Keratinocyte (primary cell): ENCODE measurements around the gene TNKS1BP1. TPM values are rescaled to one million over a fixed set of nuclear protein-coding genes. Genes with fewer than 3 reads are reported as not detected.

Experiments
- DNase-seq: peaks from one replicate; pipeline ENCODE4 v3.0.0-alpha.2; 2011; ENCODE audit warnings: low read depth, missing footprints, low spot score
- FAIRE-seq: peaks from 2 replicates; lab custom pipeline; 2011; peaks lifted over from hg19 to GRCh38; lab: Jason Lieb, UNC
- H2AFZ ChIP-seq: 2 replicates; pipeline ENCODE4 v1.6.0; 2012; ENCODE audit warnings: low read length, control low read depth, inconsistent platforms; ENCODE audit not compliant: control insufficient read depth
- H3K27ac ChIP-seq: 2 replicates; pipeline ENCODE4 v1.5.1; 2011; ENCODE audit warnings: low read length; ENCODE audit not compliant: control insufficient read depth, insufficient read depth
- H3K27me3 ChIP-seq: 3 replicates; pipeline ENCODE4 v1.6.0; 2011; ENCODE audit warnings: low read length; ENCODE audit not compliant: control insufficient read depth, insufficient read depth; ENCODE audit errors: extremely low read depth
- H3K36me3 ChIP-seq, 2 experiments: 2 replicates in 1 of 2; 3 replicates in 1 of 2; pipeline ENCODE4 v1.5.1; 2011; ENCODE audit warnings: low read length in 2 of 2, mild to moderate bottlenecking in 1 of 2; ENCODE audit not compliant: control insufficient read depth in 2 of 2, insufficient read depth in 2 of 2; ENCODE audit errors: extremely low read depth in 1 of 2
- H3K4me1 ChIP-seq: 3 replicates; pipeline ENCODE4 v1.5.1; 2011; ENCODE audit warnings: low read length; ENCODE audit not compliant: control insufficient read depth, insufficient read depth; ENCODE audit errors: extremely low read depth
- H3K4me2 ChIP-seq: 3 replicates; pipeline ENCODE4 v1.6.0; 2011; ENCODE audit warnings: low read depth, low read length; ENCODE audit not compliant: control insufficient read depth, insufficient read depth; ENCODE audit errors: extremely low read depth
- H3K4me3 ChIP-seq, 3 experiments: fragments of 200-600 bp in 1 of 3; sonication (generic) in 1 of 3; 2 replicates in 2 of 3; 3 replicates in 1 of 3; pipeline ENCODE4 v1.5.1; 2011 to 2016; ENCODE audit warnings: low read length in 3 of 3, mild to moderate bottlenecking in 3 of 3, control low read depth in 2 of 3, inconsistent platforms in 1 of 3, low read depth in 1 of 3, mixed read lengths in 1 of 3, mixed run types in 1 of 3, moderate library complexity in 1 of 3; ENCODE audit not compliant: control insufficient read depth in 2 of 3, insufficient read depth in 2 of 3; ENCODE audit errors: extremely low read depth in 1 of 3
- H3K79me2 ChIP-seq: 2 replicates; pipeline ENCODE4 v1.6.0; 2012; ENCODE audit warnings: low read length; ENCODE audit not compliant: control insufficient read depth, insufficient read depth
- H3K9ac ChIP-seq: 3 replicates; pipeline ENCODE4 v1.6.0; 2011; ENCODE audit warnings: low read length; ENCODE audit not compliant: control insufficient read depth, insufficient read depth; ENCODE audit errors: extremely low read depth
- H3K9me1 ChIP-seq: 3 replicates; pipeline ENCODE4 v1.6.0; 2011; ENCODE audit warnings: low read length; ENCODE audit not compliant: control insufficient read depth, insufficient read depth; ENCODE audit errors: extremely low read depth
- H3K9me3 ChIP-seq: 2 replicates; pipeline ENCODE4 v1.5.1; 2012; ENCODE audit warnings: low read depth, low read length; ENCODE audit not compliant: control insufficient read depth
- H4K20me1 ChIP-seq: 3 replicates; pipeline ENCODE4 v1.6.0; 2011; ENCODE audit warnings: low read length; ENCODE audit not compliant: control insufficient read depth, insufficient read depth; ENCODE audit errors: extremely low read depth
- EZH2 ChIP-seq: IDR thresholded peaks from one replicate; pipeline ENCODE4 v1.6.1; 2012; ENCODE audit warnings: inconsistent platforms, mild to moderate bottlenecking, low read length, moderate library complexity
- dilution Hi-C: fragments of 300-500 bp; cut with MboI; formaldehyde crosslinking; loops from one replicate; pipeline ENCODE4 v1.7.0; 2020; ENCODE audit warnings: low sequenced_read_pairs; ENCODE audit not compliant: extremely low pct_ligation_motif_present
- polyA plus RNA-seq, 5 experiments: library from polyadenylated mRNA; depleted of rRNA in 3 of 5; stranded (reverse) in 3 of 5; stranded (forward) in 1 of 5; unstranded in 1 of 5; fragments of >200 nt; gene quantifications; 1 replicate in 1 of 5; 2 replicates in 3 of 5; 3 replicates in 1 of 5; pipeline versions ENCODE4 v1.2.1 to v1.2.3, GENCODE V29; 2011 to 2012; ENCODE audit warnings: missing spikeins in 2 of 5, low read depth in 1 of 5, low replicate concordance in 1 of 5
- TF ChIP-seq, protein P1 (sequence below), 3 experiments: IDR thresholded peaks in 1 of 3; conservative IDR thresholded peaks in 1 of 3; optimal IDR thresholded peaks in 1 of 3; 2 replicates in 2 of 3; 3 replicates in 1 of 3; pipeline versions ENCODE3 to v1.5.1; 2011; ENCODE audit warnings: low read length in 3 of 3, mild to moderate bottlenecking in 3 of 3, moderate library complexity in 2 of 3, control low read depth in 1 of 3, inconsistent platforms in 1 of 3; ENCODE audit not compliant: insufficient read depth in 2 of 3; ENCODE audit errors: extremely low read depth in 1 of 3

TNKS1BP1 gene
- polyA plus RNA-seq, 1 donor (not counting 4 experiments of a cell fraction or from before 2014, with no cell fraction given), result 88.3 TPM

- Histone ChIP-seq H3K27ac (no peak overlapping the region), H3K4me3 (no peak overlapping the region), H3K4me2 (no peak overlapping the region), H3K9me3 (no peaks in the 10 kb centered on the region), H3K36me3 (no peaks in the 10 kb centered on the region), H3K4me1 (peaks cover 16% of the 10 kb centered on the region), H3K79me2 (no peaks in the 10 kb centered on the region), H3K27me3 (no peaks in the 10 kb centered on the region), H4K20me1 (no peaks in the 10 kb centered on the region), H2AFZ (no peak overlapping the region), H3K9ac (no peak overlapping the region), H3K9me1 (no peaks in the 10 kb centered on the region)
- FAIRE-seq (no peak), DNase-seq (no peak)
- dilution Hi-C loops, result no loop called here
- TF ChIP-seq EZH2, result no peak
- TF ChIP-seq, protein P1, sequence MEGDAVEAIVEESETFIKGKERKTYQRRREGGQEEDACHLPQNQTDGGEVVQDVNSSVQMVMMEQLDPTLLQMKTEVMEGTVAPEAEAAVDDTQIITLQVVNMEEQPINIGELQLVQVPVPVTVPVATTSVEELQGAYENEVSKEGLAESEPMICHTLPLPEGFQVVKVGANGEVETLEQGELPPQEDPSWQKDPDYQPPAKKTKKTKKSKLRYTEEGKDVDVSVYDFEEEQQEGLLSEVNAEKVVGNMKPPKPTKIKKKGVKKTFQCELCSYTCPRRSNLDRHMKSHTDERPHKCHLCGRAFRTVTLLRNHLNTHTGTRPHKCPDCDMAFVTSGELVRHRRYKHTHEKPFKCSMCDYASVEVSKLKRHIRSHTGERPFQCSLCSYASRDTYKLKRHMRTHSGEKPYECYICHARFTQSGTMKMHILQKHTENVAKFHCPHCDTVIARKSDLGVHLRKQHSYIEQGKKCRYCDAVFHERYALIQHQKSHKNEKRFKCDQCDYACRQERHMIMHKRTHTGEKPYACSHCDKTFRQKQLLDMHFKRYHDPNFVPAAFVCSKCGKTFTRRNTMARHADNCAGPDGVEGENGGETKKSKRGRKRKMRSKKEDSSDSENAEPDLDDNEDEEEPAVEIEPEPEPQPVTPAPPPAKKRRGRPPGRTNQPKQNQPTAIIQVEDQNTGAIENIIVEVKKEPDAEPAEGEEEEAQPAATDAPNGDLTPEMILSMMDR (optimal IDR thresholded peaks at IDR 0.05 in 1 of 3, IDR thresholded peaks at IDR 0.05 in 1 of 3, conservative IDR thresholded peaks at IDR 0.05 in 1 of 3; ENCODE audit: extremely low read depth in 1 of 3, insufficient read depth in 2 of 3, low read length in 3 of 3), result no peak
These were observed 28.7 kb upstream of the TNKS1BP1 start for GRCh38 chr11:57353446-57353845.

DNA sequence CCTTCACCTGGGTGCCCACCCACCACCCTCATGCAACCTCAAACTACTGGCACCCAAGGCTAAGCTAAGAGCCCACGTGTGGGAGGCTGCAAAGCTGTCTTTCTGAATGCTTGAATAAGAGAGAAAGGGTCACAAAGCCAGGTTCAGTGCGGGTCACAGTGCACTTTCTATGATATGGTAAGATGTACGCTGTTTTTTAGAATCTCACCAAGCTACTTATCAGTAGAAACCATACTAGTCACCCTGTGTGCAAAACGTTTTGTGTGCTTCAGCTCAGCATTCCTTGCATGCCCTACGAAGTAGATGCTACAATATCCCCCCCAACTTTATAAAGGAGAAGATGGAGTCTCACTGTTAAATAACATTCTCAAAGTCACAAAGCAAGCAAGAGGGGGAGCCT is 28.3 kb upstream of the TNKS1BP1 start:
- dilution Hi-C loops, result no loop called here
- Histone ChIP-seq H3K4me1 (peaks cover 12% of the 10 kb centered on the region), H3K27ac (no peak overlapping the region), H3K27me3 (no peaks in the 10 kb centered on the region), H3K9me3 (no peaks in the 10 kb centered on the region), H2AFZ (no peak overlapping the region), H4K20me1 (no peaks in the 10 kb centered on the region), H3K36me3 (no peaks in the 10 kb centered on the region), H3K9me1 (no peaks in the 10 kb centered on the region), H3K9ac (no peak overlapping the region), H3K4me3 (no peak overlapping the region), H3K79me2 (no peaks in the 10 kb centered on the region), H3K4me2 (no peak overlapping the region)
- FAIRE-seq (no peak), DNase-seq (no peak)
- TF ChIP-seq, protein P1 (optimal IDR thresholded peaks at IDR 0.05 in 1 of 3, IDR thresholded peaks at IDR 0.05 in 1 of 3, conservative IDR thresholded peaks at IDR 0.05 in 1 of 3; ENCODE audit: extremely low read depth in 1 of 3, insufficient read depth in 2 of 3, low read length in 3 of 3), result no peak
- TF ChIP-seq EZH2, result no peak
